ENCODE results near the gene TANC1. TPM values are rescaled to one million over a fixed set of nuclear protein-coding genes. Genes with fewer than 3 reads are reported as not detected.

Gene TANC1
- polyA plus RNA-seq, 1 donor from 2014 or later = 0.37 TPM

DNA sequence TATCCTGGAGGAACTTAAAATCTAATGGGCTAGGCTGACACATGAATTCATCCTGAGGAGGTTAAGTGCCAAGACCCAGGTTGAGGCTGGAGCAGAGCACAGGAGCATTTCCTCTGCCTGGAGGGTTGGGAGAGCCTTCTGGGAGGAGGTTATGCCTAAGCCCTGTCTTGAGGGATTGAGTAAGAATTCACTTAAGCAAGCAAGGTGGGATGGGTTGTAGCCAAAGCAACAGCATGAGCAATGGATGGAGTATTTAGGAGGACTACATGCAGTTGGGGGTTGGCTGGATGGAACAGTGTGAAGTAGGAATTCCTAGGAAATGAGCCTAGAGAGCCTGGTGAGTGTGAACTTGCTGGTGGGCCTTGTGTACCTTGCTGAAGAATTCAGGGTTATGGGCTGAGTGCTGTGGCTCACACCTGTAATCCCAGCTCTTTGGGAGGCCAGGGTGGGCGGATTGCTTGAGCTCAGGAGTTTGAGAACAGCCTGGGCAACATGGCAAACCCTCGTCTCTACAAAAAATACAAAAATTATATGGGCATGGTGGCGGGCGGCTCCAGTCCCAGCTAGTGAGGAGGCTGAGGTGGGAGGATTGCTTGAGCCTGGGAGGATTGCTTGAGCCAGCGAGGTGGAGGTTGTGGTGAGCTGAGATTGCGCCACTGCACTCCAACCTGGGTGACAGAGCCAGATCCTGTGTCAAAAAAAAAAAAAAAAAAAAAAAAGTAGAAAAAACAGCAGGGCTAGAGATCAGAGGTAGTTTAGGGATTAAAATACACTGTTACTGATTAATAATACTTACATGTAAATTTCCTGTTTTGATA, 22.2 kb downstream of the TANC1 start:
- Histone ChIP-seq H3K4me2 (ENCODE audit: low read length) (no peak overlapping the region), H3K79me2 (replicated peaks; ENCODE audit: insufficient read depth, low read length) (no peaks in the 10 kb centered on the region), H4K20me1 (ENCODE audit: insufficient read depth) (no peaks in the 10 kb centered on the region)

DNA sequence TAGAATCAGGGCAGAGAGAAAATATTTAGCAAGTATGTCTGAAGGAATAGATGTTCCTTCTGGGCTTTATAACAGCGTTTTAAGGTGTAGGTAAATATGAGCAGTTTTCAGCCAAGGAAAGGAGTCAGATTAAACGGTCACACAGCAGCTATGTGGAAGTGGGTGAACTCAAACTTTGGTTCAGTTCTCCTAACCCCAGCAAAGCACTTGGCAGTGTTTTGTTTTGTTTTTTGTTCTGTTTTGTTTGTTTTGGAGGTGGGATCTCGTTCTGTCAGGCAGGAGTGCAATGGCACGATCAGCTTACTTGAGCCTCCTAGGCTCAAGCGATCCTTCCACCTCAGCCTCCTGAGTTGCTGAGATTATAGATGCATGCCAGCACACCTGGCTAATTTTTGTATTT, 24.6 kb downstream of the TANC1 start:
- no peak overlapping the region for H3K4me2 ChIP-seq (ENCODE audit: low read length)
- no peaks in the 10 kb centered on the region for H4K20me1 ChIP-seq (ENCODE audit: insufficient read depth)
- no peaks in the 10 kb centered on the region for H3F3A ChIP-seq (ENCODE audit: insufficient read depth, low read length, poor library complexity, severe bottlenecking)
- H3K27ac ChIP-seq (ENCODE audit: low read length) = no peak overlapping the region
- H3K9me2 ChIP-seq (ENCODE audit: insufficient read depth, low read length) = no peaks in the 10 kb centered on the region
- no peak overlapping the region for H2AFZ ChIP-seq (ENCODE audit: low read depth, low read length)
- H3K9ac ChIP-seq (ENCODE audit: low read length) = no peak overlapping the region
- H3K79me2 ChIP-seq (replicated peaks; ENCODE audit: insufficient read depth, low read length) = no peaks in the 10 kb centered on the region
- no peaks in the 10 kb centered on the region for H3K9me3 ChIP-seq (ENCODE audit: low read length)
- no peak overlapping the region for H3K4me3 ChIP-seq (ENCODE audit: low read length)
- TF ChIP-seq POLR2AphosphoS5 (IDR thresholded peaks at IDR 0.05) (no peak), EZH2 (IDR thresholded peaks at IDR 0.05; ENCODE audit: borderline replicate concordance, insufficient read depth, low read length, poor library complexity, severe bottlenecking) (no peak), RAD21 (conservative IDR thresholded peaks at IDR 0.05) (no peak), EP300 (conservative IDR thresholded peaks at IDR 0.05; ENCODE audit: poor library complexity, severe bottlenecking) (no peak), MXI1 (conservative IDR thresholded peaks at IDR 0.05; ENCODE audit: poor library complexity, severe bottlenecking) (no peak), TAF1 (IDR thresholded peaks at IDR 0.05; ENCODE audit: low read depth) (no peak), SMC3 (conservative IDR thresholded peaks at IDR 0.05; ENCODE audit: poor library complexity) (no peak)
- TF ChIP-seq, protein P1, sequence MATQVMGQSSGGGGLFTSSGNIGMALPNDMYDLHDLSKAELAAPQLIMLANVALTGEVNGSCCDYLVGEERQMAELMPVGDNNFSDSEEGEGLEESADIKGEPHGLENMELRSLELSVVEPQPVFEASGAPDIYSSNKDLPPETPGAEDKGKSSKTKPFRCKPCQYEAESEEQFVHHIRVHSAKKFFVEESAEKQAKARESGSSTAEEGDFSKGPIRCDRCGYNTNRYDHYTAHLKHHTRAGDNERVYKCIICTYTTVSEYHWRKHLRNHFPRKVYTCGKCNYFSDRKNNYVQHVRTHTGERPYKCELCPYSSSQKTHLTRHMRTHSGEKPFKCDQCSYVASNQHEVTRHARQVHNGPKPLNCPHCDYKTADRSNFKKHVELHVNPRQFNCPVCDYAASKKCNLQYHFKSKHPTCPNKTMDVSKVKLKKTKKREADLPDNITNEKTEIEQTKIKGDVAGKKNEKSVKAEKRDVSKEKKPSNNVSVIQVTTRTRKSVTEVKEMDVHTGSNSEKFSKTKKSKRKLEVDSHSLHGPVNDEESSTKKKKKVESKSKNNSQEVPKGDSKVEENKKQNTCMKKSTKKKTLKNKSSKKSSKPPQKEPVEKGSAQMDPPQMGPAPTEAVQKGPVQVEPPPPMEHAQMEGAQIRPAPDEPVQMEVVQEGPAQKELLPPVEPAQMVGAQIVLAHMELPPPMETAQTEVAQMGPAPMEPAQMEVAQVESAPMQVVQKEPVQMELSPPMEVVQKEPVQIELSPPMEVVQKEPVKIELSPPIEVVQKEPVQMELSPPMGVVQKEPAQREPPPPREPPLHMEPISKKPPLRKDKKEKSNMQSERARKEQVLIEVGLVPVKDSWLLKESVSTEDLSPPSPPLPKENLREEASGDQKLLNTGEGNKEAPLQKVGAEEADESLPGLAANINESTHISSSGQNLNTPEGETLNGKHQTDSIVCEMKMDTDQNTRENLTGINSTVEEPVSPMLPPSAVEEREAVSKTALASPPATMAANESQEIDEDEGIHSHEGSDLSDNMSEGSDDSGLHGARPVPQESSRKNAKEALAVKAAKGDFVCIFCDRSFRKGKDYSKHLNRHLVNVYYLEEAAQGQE (IDR thresholded peaks at IDR 0.05; ENCODE audit: borderline replicate concordance) = no peak
- TF ChIP-seq, protein P2, sequence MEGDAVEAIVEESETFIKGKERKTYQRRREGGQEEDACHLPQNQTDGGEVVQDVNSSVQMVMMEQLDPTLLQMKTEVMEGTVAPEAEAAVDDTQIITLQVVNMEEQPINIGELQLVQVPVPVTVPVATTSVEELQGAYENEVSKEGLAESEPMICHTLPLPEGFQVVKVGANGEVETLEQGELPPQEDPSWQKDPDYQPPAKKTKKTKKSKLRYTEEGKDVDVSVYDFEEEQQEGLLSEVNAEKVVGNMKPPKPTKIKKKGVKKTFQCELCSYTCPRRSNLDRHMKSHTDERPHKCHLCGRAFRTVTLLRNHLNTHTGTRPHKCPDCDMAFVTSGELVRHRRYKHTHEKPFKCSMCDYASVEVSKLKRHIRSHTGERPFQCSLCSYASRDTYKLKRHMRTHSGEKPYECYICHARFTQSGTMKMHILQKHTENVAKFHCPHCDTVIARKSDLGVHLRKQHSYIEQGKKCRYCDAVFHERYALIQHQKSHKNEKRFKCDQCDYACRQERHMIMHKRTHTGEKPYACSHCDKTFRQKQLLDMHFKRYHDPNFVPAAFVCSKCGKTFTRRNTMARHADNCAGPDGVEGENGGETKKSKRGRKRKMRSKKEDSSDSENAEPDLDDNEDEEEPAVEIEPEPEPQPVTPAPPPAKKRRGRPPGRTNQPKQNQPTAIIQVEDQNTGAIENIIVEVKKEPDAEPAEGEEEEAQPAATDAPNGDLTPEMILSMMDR (IDR thresholded peaks at IDR 0.05; ENCODE audit: poor library complexity, severe bottlenecking) = no peak
- no peaks in the 10 kb centered on the region for H3K36me3 ChIP-seq (ENCODE audit: insufficient read depth, low read length)
- H3K27me3 ChIP-seq (ENCODE audit: insufficient read depth, low read depth, low read length) = no peaks in the 10 kb centered on the region

More for the DNA sequence above, 22.2 kb downstream of the TANC1 start:
- Histone ChIP-seq H3K4me3 (ENCODE audit: low read length) (no peak overlapping the region), H3K36me3 (ENCODE audit: insufficient read depth, low read length) (no peaks in the 10 kb centered on the region), H3K9ac (ENCODE audit: low read length) (no peak overlapping the region), H3K27ac (ENCODE audit: low read length) (no peak overlapping the region), H2AFZ (ENCODE audit: low read depth, low read length) (no peak overlapping the region), H3K27me3 (ENCODE audit: insufficient read depth, low read depth, low read length) (no peaks in the 10 kb centered on the region), H3K9me2 (ENCODE audit: insufficient read depth, low read length) (no peaks in the 10 kb centered on the region), H3F3A (ENCODE audit: insufficient read depth, low read length, poor library complexity, severe bottlenecking) (no peaks in the 10 kb centered on the region), H3K9me3 (ENCODE audit: low read length) (no peaks in the 10 kb centered on the region)
- TF ChIP-seq EP300 (conservative IDR thresholded peaks at IDR 0.05; ENCODE audit: poor library complexity, severe bottlenecking) (no peak), SMC3 (conservative IDR thresholded peaks at IDR 0.05; ENCODE audit: poor library complexity) (no peak), MXI1 (conservative IDR thresholded peaks at IDR 0.05; ENCODE audit: poor library complexity, severe bottlenecking) (no peak), RAD21 (conservative IDR thresholded peaks at IDR 0.05) (no peak), TAF1 (IDR thresholded peaks at IDR 0.05; ENCODE audit: low read depth) (no peak), EZH2 (IDR thresholded peaks at IDR 0.05; ENCODE audit: borderline replicate concordance, insufficient read depth, low read length, poor library complexity, severe bottlenecking) (no peak)
- TF ChIP-seq, protein P1 (IDR thresholded peaks at IDR 0.05; ENCODE audit: borderline replicate concordance) = no peak
- TF ChIP-seq, protein P2 (IDR thresholded peaks at IDR 0.05; ENCODE audit: poor library complexity, severe bottlenecking) = no peak

All from neural cell (in vitro differentiated cells).